Activated CD4-positive, alpha-beta T cell treated with anti-CD3 and anti-CD28 coated beads, Interleukin-2, amount 50 U/mL, for 1 hour (primary cell): ENCODE data around the gene POLN.

Experiments
- DNase-seq: peaks from one replicate; pipeline ENCODE4 v3.0.0-alpha.2; 2020

POLN gene

DNA sequence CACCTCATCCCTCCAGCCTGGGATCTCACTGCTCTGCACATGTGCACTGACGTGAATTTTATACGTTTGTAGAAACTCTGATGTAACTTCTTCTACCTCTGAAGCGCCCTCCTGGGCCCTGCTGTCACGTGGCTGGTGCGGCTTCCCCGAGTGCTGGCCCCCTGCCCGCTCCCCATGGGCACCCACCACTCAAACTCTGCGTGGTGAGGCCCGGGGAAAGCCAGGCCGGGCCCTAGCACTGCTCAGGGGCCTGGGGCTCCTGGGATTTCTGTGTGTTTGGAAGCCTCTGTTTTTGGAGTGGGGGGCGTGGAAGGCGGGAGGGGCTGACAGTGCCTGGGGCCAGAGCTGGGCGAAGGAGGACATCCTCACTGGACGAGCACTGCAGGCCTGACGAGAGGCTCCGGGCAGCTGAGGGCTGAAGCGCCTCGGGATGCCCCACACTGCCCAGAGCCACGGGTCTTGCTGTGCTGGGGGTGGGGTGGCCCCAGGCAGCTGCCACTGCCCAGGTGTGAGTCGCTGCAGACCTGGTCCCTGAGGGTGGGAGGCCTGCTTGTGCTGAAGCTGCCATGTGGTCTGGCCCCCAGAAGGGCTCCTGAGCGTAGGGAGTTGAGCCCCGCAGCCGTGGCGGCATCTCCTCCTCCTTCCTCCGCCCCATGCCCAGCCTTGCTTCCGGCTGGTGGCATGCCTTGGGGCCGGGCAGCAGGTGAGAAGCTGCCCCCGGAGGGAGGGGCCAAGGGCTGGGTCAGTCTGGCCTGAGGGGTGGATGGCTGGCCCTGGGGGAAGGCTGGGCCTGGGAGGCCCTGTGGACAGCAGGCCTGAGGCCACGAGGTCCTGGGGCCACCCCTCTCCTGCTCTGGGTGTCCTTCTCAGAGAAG lies 175.1 kb downstream of the POLN start:
- no peak for DNase-seq

GRCh38 chr4:2066011-2066551 lies 175.8 kb downstream of the POLN start:
- no peak for DNase-seq

DNA sequence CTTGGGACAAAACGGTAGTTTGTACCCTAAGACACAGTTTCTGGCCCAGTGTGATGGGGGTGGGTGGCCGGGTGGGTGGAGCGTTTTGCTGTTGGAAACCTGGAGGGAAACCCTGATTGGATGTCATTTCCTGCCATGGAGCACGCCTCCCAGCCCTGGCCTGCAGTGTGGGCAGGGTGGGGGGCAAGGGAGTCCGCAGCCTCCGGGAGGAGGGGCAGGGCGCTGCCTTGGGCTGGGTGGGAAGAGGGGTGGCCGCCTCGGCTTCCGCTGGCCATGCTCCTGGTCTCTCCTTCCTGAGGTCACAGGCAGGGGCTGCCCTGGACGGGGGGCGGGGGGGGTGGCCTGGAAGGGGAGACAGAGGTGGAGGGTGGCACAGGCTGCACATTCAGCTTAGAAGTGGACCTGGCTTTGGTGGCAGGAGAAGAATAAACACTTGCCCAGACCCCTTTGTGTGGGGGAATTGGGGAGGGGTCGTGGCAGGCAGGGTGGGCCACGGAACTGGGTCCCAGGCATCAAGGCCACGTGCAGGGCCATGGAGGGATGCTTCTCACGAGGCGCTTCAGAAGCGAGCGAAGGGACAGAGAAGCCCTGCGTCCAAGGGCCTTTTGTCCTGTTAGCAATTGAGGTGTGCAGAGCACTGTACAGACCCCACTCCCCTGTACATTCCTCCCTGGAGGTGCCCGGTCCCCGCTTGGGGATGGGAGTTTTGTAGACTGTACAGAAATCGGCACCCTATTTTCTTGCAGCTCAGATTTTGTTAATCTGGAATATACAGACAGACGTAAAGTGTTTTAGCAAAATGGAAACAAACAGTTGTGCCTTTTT lies 176.6 kb downstream of the POLN start:
- DNase-seq = no peak

GRCh38 chr4:2064276-2064991 lies 177.5 kb downstream of the POLN start:
- no peak for DNase-seq

DNA sequence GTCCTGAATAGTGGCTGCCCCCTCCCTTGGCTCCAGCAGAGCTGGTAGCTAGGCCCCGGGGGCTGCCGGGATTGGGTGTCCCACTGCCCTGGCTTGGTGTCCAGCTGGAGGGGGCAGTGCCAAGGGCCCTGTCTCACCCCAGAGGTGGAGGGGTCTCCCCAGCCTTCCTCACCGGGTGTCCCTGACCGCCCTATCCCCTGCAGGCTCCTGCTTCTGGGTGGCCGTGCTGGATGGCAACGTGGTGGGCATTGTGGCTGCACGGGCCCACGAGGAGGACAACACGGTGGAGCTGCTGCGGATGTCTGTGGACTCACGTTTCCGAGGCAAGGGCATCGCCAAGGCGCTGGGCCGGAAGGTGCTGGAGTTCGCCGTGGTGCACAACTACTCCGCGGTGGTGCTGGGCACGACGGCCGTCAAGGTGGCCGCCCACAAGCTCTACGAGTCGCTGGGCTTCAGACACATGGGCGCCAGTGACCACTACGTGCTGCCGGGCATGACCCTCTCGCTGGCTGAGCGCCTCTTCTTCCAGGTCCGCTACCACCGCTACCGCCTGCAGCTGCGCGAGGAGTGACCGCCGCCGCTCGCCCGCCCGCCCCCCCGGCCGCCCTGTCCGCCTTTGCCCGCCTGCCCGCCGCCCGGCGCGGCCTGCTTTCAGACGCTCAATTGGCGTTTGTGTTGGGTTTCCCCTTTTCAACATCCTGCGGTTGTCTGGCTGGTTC lies 178.2 kb downstream of the POLN start:
- DNase-seq = no peak

- DNase-seq = no peak
Measured at GRCh38 chr4:2062808-2063524, 179.0 kb downstream of the POLN start.

- no peak for DNase-seq
Measured at GRCh38 chr4:2062168-2062807, 179.6 kb downstream of the POLN start.

DNA sequence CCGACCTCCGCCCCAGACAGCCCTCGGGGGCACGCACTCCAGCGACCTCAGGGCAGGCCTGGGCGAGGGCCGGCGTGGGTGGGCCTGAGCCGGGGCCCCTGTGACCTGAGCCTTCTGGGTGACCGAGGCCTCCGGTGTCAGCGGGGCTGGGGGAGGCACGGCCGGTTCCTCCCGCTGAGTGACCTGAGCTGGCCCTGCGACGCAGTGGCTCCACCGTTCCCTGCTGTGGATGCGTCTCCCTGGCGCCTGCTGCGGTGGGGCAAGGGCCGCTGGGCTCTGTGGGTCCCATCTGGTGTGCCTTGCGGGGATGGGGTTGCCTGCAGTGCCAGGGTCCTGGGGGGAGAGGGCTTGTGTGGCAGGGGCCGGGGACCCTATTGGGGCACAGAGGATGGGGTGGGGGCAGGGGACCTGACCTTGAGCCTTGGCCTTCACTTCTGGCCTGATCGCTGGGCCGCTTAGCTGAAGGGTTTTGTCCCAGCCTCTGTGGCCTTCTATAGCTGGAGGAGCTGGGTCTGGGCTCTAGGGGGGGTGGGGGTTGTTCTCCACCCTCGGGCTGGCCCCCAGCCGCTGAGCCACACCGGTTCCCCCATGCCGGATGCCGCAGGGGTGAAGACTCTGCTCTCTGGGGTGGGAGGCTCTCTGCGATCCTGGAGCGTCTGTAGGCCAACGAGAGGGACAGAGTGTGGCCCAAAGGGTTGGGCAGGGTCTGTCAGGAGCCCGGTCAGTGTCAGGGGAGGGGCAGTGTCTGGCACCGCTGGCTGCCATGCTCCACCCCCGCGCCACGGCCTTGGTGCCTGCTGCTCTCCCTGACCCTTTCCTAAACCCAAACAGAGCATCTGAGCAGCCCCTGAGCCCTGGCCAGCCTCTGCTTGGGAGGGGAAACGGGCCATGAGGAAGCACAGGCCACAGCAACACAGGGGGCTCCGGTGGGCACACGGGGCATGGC lies 180.5 kb downstream of the POLN start:
- no peak for DNase-seq

GRCh38 chr4:2060611-2061185 lies 181.2 kb downstream of the POLN start:
- DNase-seq = no peak

DNA sequence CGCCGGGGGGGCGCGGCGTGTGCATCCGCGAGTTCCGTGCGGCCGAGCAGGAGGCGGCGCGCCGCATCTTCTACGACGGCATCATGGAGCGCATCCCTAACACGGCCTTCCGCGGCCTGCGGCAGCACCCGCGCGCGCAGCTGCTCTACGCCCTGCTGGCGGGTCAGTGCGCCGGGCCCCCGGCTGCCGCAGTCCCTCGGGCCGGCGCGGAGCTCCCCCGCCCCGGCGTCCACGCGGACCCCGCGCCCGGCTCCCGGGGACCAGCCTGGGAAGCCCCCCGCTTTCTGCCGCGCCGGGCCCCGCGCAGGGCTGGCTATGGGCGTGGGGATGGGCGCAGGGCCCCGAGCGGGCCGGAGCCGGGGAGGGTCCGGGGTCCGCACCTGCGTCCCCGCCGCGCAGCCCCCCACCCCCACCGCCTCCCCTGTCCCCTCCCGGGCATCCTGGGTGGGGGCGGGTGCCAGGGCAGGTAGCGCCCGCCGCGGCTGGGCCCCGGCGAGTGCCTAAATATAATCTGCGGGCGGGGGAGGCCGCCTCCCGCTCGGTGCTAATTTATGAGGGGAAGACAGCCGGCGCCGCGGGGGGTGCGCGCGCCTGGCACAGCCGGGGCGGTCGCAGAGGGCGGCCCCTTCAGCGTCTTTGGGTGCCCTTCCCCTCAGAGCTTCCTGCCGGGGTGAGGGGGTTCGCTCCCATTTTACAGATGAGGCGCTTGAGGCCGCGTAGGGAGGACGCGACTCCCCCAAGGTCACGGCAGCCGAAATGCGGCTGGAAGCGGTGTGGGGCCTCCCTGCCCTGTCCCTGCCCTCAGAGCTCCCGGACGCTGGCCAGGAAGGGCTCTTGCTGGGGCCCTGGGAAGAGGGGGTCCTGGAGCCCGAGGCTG lies 182.0 kb downstream of the POLN start:
- DNase-seq = no peak

- no peak for DNase-seq
Measured at GRCh38 chr4:2059046-2059725, 182.7 kb downstream of the POLN start, which contains the start of gene NAT8L. Gene NAT8L (plus strand): TSS chr4:2059327. CDS start chr4:2059512, 185 bp downstream.

- DNase-seq = no peak
Measured at GRCh38 chr4:2058264-2059045, 183.5 kb downstream of the POLN start.

GRCh38 chr4:2057382-2058065 lies 184.4 kb downstream of the POLN start:
- DNase-seq = no peak

DNA sequence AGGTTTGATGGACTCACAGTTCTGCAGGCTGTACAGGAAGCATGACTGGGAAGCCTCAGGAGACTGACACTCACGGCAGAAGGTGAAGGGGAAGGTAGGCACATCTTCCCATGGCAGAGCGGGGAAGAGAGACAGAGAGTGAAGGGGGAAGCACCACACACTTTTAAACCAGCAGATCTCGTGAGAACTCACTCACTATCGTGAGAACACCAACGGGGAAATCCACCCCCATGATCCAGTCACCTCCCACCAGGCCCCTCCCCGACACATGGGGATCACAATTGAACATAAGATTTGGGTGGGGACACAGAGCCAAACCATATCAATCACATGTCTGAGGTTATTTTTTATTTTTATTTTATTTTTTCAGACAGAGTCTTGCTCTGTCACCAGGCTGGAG lies 187.7 kb downstream of the POLN start:
- no peak for DNase-seq

DNA sequence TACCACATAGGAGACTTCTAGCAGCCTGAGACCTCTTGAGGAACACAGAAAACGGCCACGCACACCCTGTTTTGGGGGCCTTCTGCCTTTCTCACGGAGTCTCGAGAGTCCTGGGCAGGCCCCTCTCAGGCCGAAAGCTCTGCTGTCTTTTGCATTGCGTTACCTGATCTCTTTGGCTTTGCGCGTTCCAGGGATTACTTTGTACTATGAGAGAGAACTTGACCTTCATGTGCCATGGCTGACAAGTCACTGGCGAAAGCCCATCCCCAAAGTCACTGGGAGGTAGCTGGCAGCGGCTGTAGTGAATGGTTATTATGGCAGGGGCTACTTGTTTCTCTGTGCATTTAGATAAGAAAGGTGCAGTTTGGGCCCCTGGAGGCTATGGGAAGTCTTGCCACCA lies 190.8 kb downstream of the POLN start:
- no peak for DNase-seq

- no peak for DNase-seq
Measured at GRCh38 chr4:2049811-2050210, 192.1 kb downstream of the POLN start.
